CD14-positive monocyte (primary cell): ENCODE results near the gene DSCAML1. TPM values are rescaled to one million over a fixed set of nuclear protein-coding genes. Genes with fewer than 3 reads are reported as not detected.

Experiments used
- DNase-seq, 3 donors: peaks; one replicate each; pipeline ENCODE4 v3.0.0-alpha.2; 2011 to 2022
- H2AFZ ChIP-seq: 2 replicates; pipeline ENCODE4 v1.6.0; 2012; ENCODE audit warnings: mild to moderate bottlenecking, low read depth, low read length, inconsistent platforms; ENCODE audit not compliant: insufficient read depth, poor library complexity, severe bottlenecking
- H3K27ac ChIP-seq, 2 donors: 1 replicate in 1 of 2; 2 replicates in 1 of 2; pipeline ENCODE4 v1.5.1; 2012 to 2013; ENCODE audit warnings: low read length in 2 of 2, control low read depth in 1 of 2, inconsistent platforms in 1 of 2, low read depth in 1 of 2, mild to moderate bottlenecking in 1 of 2
- H3K27me3 ChIP-seq, 2 donors: one replicate each; pipeline versions ENCODE4 v1.6.0 to v1.6.1; 2011 to 2013; ENCODE audit warnings: low read length in 2 of 2; ENCODE audit not compliant: control insufficient read depth in 2 of 2, insufficient read depth in 2 of 2
- H3K36me3 ChIP-seq, 2 donors: replicated peaks in 1 of 2; 1 replicate in 1 of 2; 2 replicates in 1 of 2; pipeline versions ENCODE4 v1.5.1 to v1.6.1; 2012 to 2013; ENCODE audit warnings: low read length in 2 of 2, control low read depth in 1 of 2, inconsistent platforms in 1 of 2, mild to moderate bottlenecking in 1 of 2; ENCODE audit not compliant: insufficient read depth in 2 of 2, control insufficient read depth in 1 of 2
- H3K4me1 ChIP-seq, 2 donors: 1 replicate in 1 of 2; 2 replicates in 1 of 2; pipeline versions ENCODE4 v1.5.1 to v1.6.1; 2012 to 2013; ENCODE audit warnings: low read length in 2 of 2, control low read depth in 1 of 2, inconsistent platforms in 1 of 2, mild to moderate bottlenecking in 1 of 2, moderate library complexity in 1 of 2; ENCODE audit not compliant: insufficient read depth in 2 of 2, control insufficient read depth in 1 of 2
- H3K4me2 ChIP-seq: replicated peaks from 2 replicates; pipeline ENCODE3; 2012; ENCODE audit warnings: low read length, moderate library complexity, mild to moderate bottlenecking; ENCODE audit not compliant: poor library complexity, severe bottlenecking; ENCODE audit errors: extremely low read depth
- H3K4me3 ChIP-seq, 3 experiments: fragments of 200-600 bp in 1 of 3; sonication (generic) in 1 of 3; replicated peaks in 1 of 3; 1 replicate in 2 of 3; 2 replicates in 1 of 3; pipeline ENCODE4 v1.5.1; 2011 to 2013; ENCODE audit warnings: low read length in 3 of 3, mild to moderate bottlenecking in 3 of 3, control low read depth in 2 of 3, low read depth in 2 of 3, inconsistent platforms in 1 of 3, moderate library complexity in 1 of 3
- H3K79me2 ChIP-seq: 2 replicates; pipeline ENCODE4 v1.6.0; 2012; ENCODE audit warnings: mild to moderate bottlenecking, control low read depth, inconsistent platforms, low read length, moderate library complexity; ENCODE audit not compliant: insufficient read depth
- H3K9ac ChIP-seq: 2 replicates; pipeline ENCODE4 v1.6.0; 2017; ENCODE audit warnings: low read length, mild to moderate bottlenecking; ENCODE audit not compliant: insufficient read depth, poor library complexity, severe bottlenecking
- H3K9me3 ChIP-seq, 2 donors: replicated peaks in 1 of 2; 1 replicate in 1 of 2; 2 replicates in 1 of 2; pipeline versions ENCODE4 v1.5.1 to v1.6.1; 2012 to 2013; ENCODE audit warnings: low read length in 2 of 2, control low read depth in 1 of 2; ENCODE audit not compliant: control insufficient read depth in 1 of 2, insufficient read depth in 1 of 2
- H4K20me1 ChIP-seq: 2 replicates; pipeline ENCODE4 v1.6.0; 2012; ENCODE audit warnings: mild to moderate bottlenecking, low read length, control low read depth, moderate library complexity; ENCODE audit not compliant: insufficient read depth
- H3K27ac Mint-ChIP-seq, 7 donors: one replicate each; pipeline ENCODE4 v1.8.0; 2020; ENCODE audit warnings: mild to moderate bottlenecking in 7 of 7, mixed read lengths in 7 of 7, moderate library complexity in 6 of 7, inconsistent platforms in 2 of 7
- H3K27me3 Mint-ChIP-seq, 3 donors: one replicate each; pipeline ENCODE4 v1.8.0; 2021 to 2022; ENCODE audit warnings: low read depth in 3 of 3, mild to moderate bottlenecking in 3 of 3, mixed read lengths in 3 of 3, moderate library complexity in 3 of 3, inconsistent platforms in 1 of 3
- H3K36me3 Mint-ChIP-seq, 2 donors: one replicate each; pipeline ENCODE4 v1.8.0; 2020; ENCODE audit warnings: mixed read lengths in 2 of 2, inconsistent platforms in 1 of 2, mild to moderate bottlenecking in 1 of 2
- H3K4me1 Mint-ChIP-seq: one replicate; pipeline ENCODE4 v1.8.0; 2020; ENCODE audit warnings: mild to moderate bottlenecking, mixed read lengths
- H3K4me3 Mint-ChIP-seq, 2 donors: one replicate each; pipeline ENCODE4 v1.8.0; 2020; ENCODE audit warnings: mild to moderate bottlenecking in 2 of 2, mixed read lengths in 2 of 2, moderate library complexity in 1 of 2
- H3K9me3 Mint-ChIP-seq, 7 donors: one replicate each; pipeline ENCODE4 v1.8.0; 2020 to 2022; ENCODE audit warnings: mixed read lengths in 7 of 7, mild to moderate bottlenecking in 6 of 7, moderate library complexity in 6 of 7, inconsistent platforms in 2 of 7
- CTCF ChIP-seq: fragments of 200-600 bp; IDR thresholded peaks from one replicate; pipeline ENCODE4 v1.8.0; 2022; ENCODE audit warnings: antibody characterized with exemption, mild to moderate bottlenecking
- WGBS: methylation state at CpG from one replicate; pipeline ENCODE4 v1.1.5; 2013; ENCODE audit warnings: missing lambda C conversion rate; ENCODE audit not compliant: insufficient coverage; 5-methylcytosine and 5-hydroxymethylcytosine counted together
- intact Hi-C, 2 donors: fragments of 100-400 bp; cut with micrococcal nuclease; formaldehyde crosslinking; loops; one replicate each; pipeline versions ENCODE4 v1.15.0 to v1.15.1; 2023
- polyA plus RNA-seq, 3 donors: library from polyadenylated mRNA; depleted of rRNA in 1 of 3; unstranded in 2 of 3; stranded (reverse) in 1 of 3; fragments of 300-500 nt in 2 of 3; fragments of >200 nt in 1 of 3; fragmentation: Illumina TruSeq in 2 of 3; gene quantifications; 1 replicate in 2 of 3; 2 replicates in 1 of 3; pipeline ENCODE4 v1.2.3, GENCODE V29; 2012 to 2021

DSCAML1 gene
- polyA plus RNA-seq, 3 donors: not detected

DNA sequence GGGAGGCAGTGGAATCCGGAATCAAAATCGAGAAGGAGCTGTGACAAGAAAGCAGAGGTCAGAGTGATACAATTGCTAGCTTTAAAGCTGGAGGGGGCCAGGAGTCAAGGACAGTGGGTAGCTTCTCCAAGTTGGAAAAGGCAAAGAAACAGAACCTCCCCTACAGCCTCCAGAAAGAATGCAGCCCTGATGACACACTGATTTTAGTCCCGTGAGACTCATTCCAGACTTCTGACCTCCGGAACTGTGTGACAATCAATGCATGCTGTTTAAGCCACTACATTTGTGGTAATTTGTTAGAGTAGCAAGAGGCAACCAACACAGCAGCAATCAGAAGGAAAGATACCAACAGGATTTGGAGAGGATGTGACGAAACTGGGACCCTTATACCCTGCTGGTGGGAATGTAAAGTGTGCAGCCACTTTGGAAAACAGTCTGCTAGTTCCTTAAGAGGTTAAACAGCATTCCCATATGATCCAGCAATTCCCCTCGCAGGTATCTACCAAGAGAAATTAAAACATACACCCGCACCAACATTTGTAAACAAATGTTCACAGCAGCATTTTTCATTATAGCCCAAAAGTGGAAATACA lies 66.7 kb downstream of the DSCAML1 start:
- peaks cover 0 to 3% of the 10 kb centered on the region in 2 donors for H3K27me3 ChIP-seq
- Mint-ChIP-seq H3K36me3 (no peaks in the 10 kb centered on the region), H3K4me1 (peaks cover 25% of the 10 kb centered on the region), H3K9me3 (peaks cover 0 to 3% (median 0%) of the 10 kb centered on the region in 7 donors), H3K27ac (no peak overlapping the region), H3K4me3 (no peak overlapping the region), H3K27me3 (peaks cover 12 to 16% (median 13%) of the 10 kb centered on the region in 3 donors)
- H3K4me3 ChIP-seq: no peak overlapping the region
- no peak for TF ChIP-seq CTCF
- 100% methylated on average over 3 of the region's 7 CpGs for WGBS
- DNase-seq: no peak
- H3K4me1 ChIP-seq: peaks cover 23 to 24% of the 10 kb centered on the region in 2 donors
- H2AFZ ChIP-seq: no peak overlapping the region
- intact Hi-C loops: no loop called here
- no peaks in the 10 kb centered on the region for H4K20me1 ChIP-seq
- no peak overlapping the region for H3K9ac ChIP-seq
- H3K36me3 ChIP-seq: no peaks in the 10 kb centered on the region
- H3K9me3 ChIP-seq: no peaks in the 10 kb centered on the region
- no peak overlapping the region for H3K27ac ChIP-seq
- H3K79me2 ChIP-seq: no peaks in the 10 kb centered on the region
- no peak overlapping the region for H3K4me2 ChIP-seq

GRCh38 chr11:117725048-117725734 lies 71.8 kb downstream of the DSCAML1 start:
- H3K4me3 ChIP-seq: no peak overlapping the region
- H3K4me1 ChIP-seq: no peaks in the 10 kb centered on the region
- intact Hi-C loops: no loop called here
- no peaks in the 10 kb centered on the region for H3K36me3 ChIP-seq
- DNase-seq: no peak
- Mint-ChIP-seq H3K27me3 (peaks cover 8 to 13% (median 13%) of the 10 kb centered on the region in 3 donors), H3K4me3 (no peak overlapping the region), H3K36me3 (no peaks in the 10 kb centered on the region), H3K9me3 (peaks cover 0 to 3% (median 0%) of the 10 kb centered on the region in 7 donors), H3K27ac (peak overlapping the region in 1 of 7 donors; percentile 75), H3K4me1 (no peaks in the 10 kb centered on the region)
- peaks cover 0 to 3% of the 10 kb centered on the region in 2 donors for H3K27me3 ChIP-seq
- H3K27ac ChIP-seq: no peak overlapping the region
- no peaks in the 10 kb centered on the region for H3K9me3 ChIP-seq
- 79% methylated on average over 5 of the region's 12 CpGs for WGBS
- H3K79me2 ChIP-seq: no peaks in the 10 kb centered on the region
- no peak for TF ChIP-seq CTCF
- no peak overlapping the region for H3K4me2 ChIP-seq
- H2AFZ ChIP-seq: no peak overlapping the region
- no peak overlapping the region for H3K9ac ChIP-seq
- no peaks in the 10 kb centered on the region for H4K20me1 ChIP-seq
